ENCODE results near the gene RNF180. TPM values are rescaled to one million over a fixed set of nuclear protein-coding genes. Genes with fewer than 3 reads are reported as not detected.
"Not testable (repeated sequence)": the region's sequence is repeated elsewhere in the genome, so short reads cannot be mapped to it uniquely, and the experiment has no call there.

RNF180 gene
- total RNA-seq, 1 donor from 2014 or later: 16.4 TPM

GRCh38 chr5:64330728-64331231 is 165.1 kb downstream of the RNF180 start:
- DNase-seq (ENCODE audit: low spot score): no peak
- intact Hi-C loops (cut with DNase I): no loop called here
- peak; percentile 28 for ATAC-seq

GRCh38 chr5:64331597-64332277 is 166.1 kb downstream of the RNF180 start:
- intact Hi-C loops (cut with DNase I): no loop called here
- ATAC-seq: no peak
- DNase-seq (ENCODE audit: low spot score): no peak

- intact Hi-C loops (cut with DNase I): no loop called here
- DNase-seq (ENCODE audit: low spot score) (no peak), ATAC-seq (no peak)
These were observed 168.2 kb downstream of the RNF180 start for GRCh38 chr5:64333886-64334285.

GRCh38 chr5:64339769-64340168 is 174.1 kb downstream of the RNF180 start:
- intact Hi-C loops (cut with DNase I): no loop called here
- no peak for DNase-seq (ENCODE audit: low spot score)

GRCh38 chr5:64340293-64340692 is 174.7 kb downstream of the RNF180 start:
- DNase-seq (ENCODE audit: low spot score) (no peak), ATAC-seq (no peak)
- intact Hi-C loops (cut with DNase I): no loop called here

More at GRCh38 chr5:64339769-64340168, 174.1 kb downstream of the RNF180 start:
- ATAC-seq: no peak

- ATAC-seq (no peak), DNase-seq (ENCODE audit: low spot score) (no peak)
- intact Hi-C loops (cut with DNase I): no loop called here
These were observed 175.7 kb downstream of the RNF180 start for GRCh38 chr5:64341340-64341739.

- ATAC-seq (no peak), DNase-seq (ENCODE audit: low spot score) (no peak)
- intact Hi-C loops (cut with DNase I): no loop called here
These were observed 178.9 kb downstream of the RNF180 start for GRCh38 chr5:64344501-64344900.

GRCh38 chr5:64347309-64347708 is 181.7 kb downstream of the RNF180 start:
- DNase-seq (ENCODE audit: low spot score): no peak
- intact Hi-C loops (cut with DNase I): no loop called here
- no peak for ATAC-seq

- DNase-seq (ENCODE audit: low spot score): no peak
- no peak for ATAC-seq
- intact Hi-C loops (cut with DNase I): no loop called here
These were observed 198.8 kb downstream of the RNF180 start for GRCh38 chr5:64364426-64364825.

GRCh38 chr5:64384765-64385164 is 219.1 kb downstream of the RNF180 start:
- no peak for ATAC-seq
- DNase-seq (ENCODE audit: low spot score): no peak
- intact Hi-C loops (cut with DNase I): no loop called here

GRCh38 chr5:64397552-64397951 is 231.9 kb downstream of the RNF180 start:
- ATAC-seq (no peak), DNase-seq (ENCODE audit: low spot score) (no peak)
- intact Hi-C loops (cut with DNase I): no loop called here

GRCh38 chr5:64398735-64399134 is 233.1 kb downstream of the RNF180 start:
- DNase-seq (ENCODE audit: low spot score); ATAC-seq; intact Hi-C loops (cut with DNase I): not testable (repeated sequence)

- intact Hi-C loops (cut with DNase I); ATAC-seq; DNase-seq (ENCODE audit: low spot score): not testable (repeated sequence)
These were observed 241.6 kb downstream of the RNF180 start for GRCh38 chr5:64407103-64407825.

- no peak for DNase-seq (ENCODE audit: low spot score)
- intact Hi-C loops (cut with DNase I): no loop called here
- ATAC-seq: no peak
These were observed 251.7 kb downstream of the RNF180 start for GRCh38 chr5:64417390-64417789.

GRCh38 chr5:64418013-64418412 is 252.4 kb downstream of the RNF180 start:
- DNase-seq (ENCODE audit: low spot score) (no peak), ATAC-seq (no peak)
- intact Hi-C loops (cut with DNase I): no loop called here

Other genes with a start within 250 kb of the RNF180 start
- not detected for gene HTR1A, start 203.4 kb upstream of the RNF180 start, total RNA-seq